Stimulated activated effector memory CD8-positive, alpha-beta T cell treated with anti-CD3 and anti-CD28 coated beads, Interleukin-12 subunit alpha, Interleukin-12 subunit beta, amount 100 ng/mL, for 72 hours (primary cell): ENCODE results near the gene PET117.
"Not testable (repeated sequence)": the region's sequence is repeated elsewhere in the genome, so short reads cannot be mapped to it uniquely, and the experiment has no call there.

ENCODE experiments used
- ATAC-seq: fragments of 150-1000 bp; cut with Tn5 transposase; 2 replicates; pipeline ENCODE4 v1.10.0; 2021
- DNase-seq, 2 donors: peaks; one replicate each; pipeline ENCODE4 v3.0.0; 2021 to 2022; ENCODE audit warnings: low spot score in 2 of 2
- H3K27ac Mint-ChIP-seq: one replicate; pipeline ENCODE4 v1.8.0; 2022; ENCODE audit warnings: mild to moderate bottlenecking, mixed read lengths
- H3K36me3 Mint-ChIP-seq: one replicate; pipeline ENCODE4 v1.8.0; 2022; ENCODE audit warnings: mild to moderate bottlenecking, mixed read lengths
- H3K4me1 Mint-ChIP-seq: one replicate; pipeline ENCODE4 v1.8.0; 2022; ENCODE audit warnings: mixed read lengths
- H3K4me3 Mint-ChIP-seq: one replicate; pipeline ENCODE4 v1.8.0; 2022; ENCODE audit warnings: mild to moderate bottlenecking, mixed read lengths
- H3K9me3 Mint-ChIP-seq: one replicate; pipeline ENCODE4 v1.8.0; 2022; ENCODE audit warnings: mixed read lengths

Gene PET117

GRCh38 chr20:18138266-18138582 is 561 bp downstream of the PET117 start:
- H3K4me3 Mint-ChIP-seq, result peak overlapping the region; percentile 67
- DNase-seq (no peak), ATAC-seq (peak; percentile 0)
- peaks cover 28% of the 10 kb centered on the region for H3K36me3 Mint-ChIP-seq
- peaks cover 18% of the 10 kb centered on the region for H3K4me1 Mint-ChIP-seq
- no peaks in the 10 kb centered on the region for H3K9me3 Mint-ChIP-seq
- H3K27ac Mint-ChIP-seq, result peak overlapping the region; percentile 94

- DNase-seq (no peak), ATAC-seq (no peak)
- H3K4me3 Mint-ChIP-seq, result peak overlapping the region; percentile 67
- peak overlapping the region; percentile 94 for H3K27ac Mint-ChIP-seq
- H3K36me3 Mint-ChIP-seq, result peaks cover 35% of the 10 kb centered on the region
- H3K4me1 Mint-ChIP-seq, result peaks cover 18% of the 10 kb centered on the region
- no peaks in the 10 kb centered on the region for H3K9me3 Mint-ChIP-seq
Measured at GRCh38 chr20:18138639-18139583, 1.2 kb downstream of the PET117 start.

- peaks cover 18% of the 10 kb centered on the region for H3K4me1 Mint-ChIP-seq
- peak overlapping the region; percentile 94 for H3K27ac Mint-ChIP-seq
- no peak for ATAC-seq
- H3K9me3 Mint-ChIP-seq, result no peaks in the 10 kb centered on the region
- peaks cover 44% of the 10 kb centered on the region for H3K36me3 Mint-ChIP-seq
- peak overlapping the region; percentile 67 for H3K4me3 Mint-ChIP-seq
- no peak for DNase-seq
Measured at GRCh38 chr20:18139832-18140231, 2.2 kb downstream of the PET117 start.

- H3K4me3 Mint-ChIP-seq, result no peak overlapping the region
- peaks cover 6% of the 10 kb centered on the region for H3K4me1 Mint-ChIP-seq
- no peaks in the 10 kb centered on the region for H3K9me3 Mint-ChIP-seq
- no peak overlapping the region for H3K27ac Mint-ChIP-seq
- peaks cover 48% of the 10 kb centered on the region for H3K36me3 Mint-ChIP-seq
- no peak for ATAC-seq
- DNase-seq, result no peak
Measured at GRCh38 chr20:18144541-18145099, 7.0 kb downstream of the PET117 start.

- Mint-ChIP-seq H3K36me3 (peaks cover 58% of the 10 kb centered on the region), H3K4me1 (no peaks in the 10 kb centered on the region), H3K4me3 (no peak overlapping the region), H3K9me3 (no peaks in the 10 kb centered on the region), H3K27ac (no peak overlapping the region)
- ATAC-seq, result no peak
- DNase-seq, result no peak
Measured at GRCh38 chr20:18154342-18154741, 16.7 kb downstream of the PET117 start.

GRCh38 chr20:18156045-18156444 is 18.4 kb downstream of the PET117 start:
- Mint-ChIP-seq H3K9me3 (no peaks in the 10 kb centered on the region), H3K4me3 (no peak overlapping the region), H3K36me3 (peaks cover 58% of the 10 kb centered on the region), H3K27ac (no peak overlapping the region), H3K4me1 (no peaks in the 10 kb centered on the region)
- DNase-seq (no peak), ATAC-seq (no peak)

GRCh38 chr20:18164356-18164755 is 26.7 kb downstream of the PET117 start:
- peak; percentile 53 for ATAC-seq
- no peak for DNase-seq
- H3K4me3 Mint-ChIP-seq, result no peak overlapping the region

GRCh38 chr20:18165553-18165952 is 27.9 kb downstream of the PET117 start:
- H3K4me1 Mint-ChIP-seq, result peaks cover 45% of the 10 kb centered on the region
- DNase-seq (no peak), ATAC-seq (peak; percentile 44)
- no peak overlapping the region for H3K4me3 Mint-ChIP-seq
- peak overlapping the region; percentile 72 for H3K27ac Mint-ChIP-seq
- peaks cover 68% of the 10 kb centered on the region for H3K36me3 Mint-ChIP-seq
- H3K9me3 Mint-ChIP-seq, result no peaks in the 10 kb centered on the region

More at GRCh38 chr20:18164356-18164755, 26.7 kb downstream of the PET117 start:
- Mint-ChIP-seq H3K27ac (no peak overlapping the region), H3K36me3 (peaks cover 74% of the 10 kb centered on the region), H3K4me1 (peaks cover 45% of the 10 kb centered on the region), H3K9me3 (no peaks in the 10 kb centered on the region)

GRCh38 chr20:18166241-18166881 is 28.7 kb downstream of the PET117 start:
- Mint-ChIP-seq H3K9me3 (no peaks in the 10 kb centered on the region), H3K4me3 (no peak overlapping the region), H3K27ac (peak overlapping the region; percentile 72), H3K4me1 (peaks cover 45% of the 10 kb centered on the region), H3K36me3 (peaks cover 64% of the 10 kb centered on the region)
- DNase-seq (no peak), ATAC-seq (no peak)

GRCh38 chr20:18166950-18167349 is 29.3 kb downstream of the PET117 start:
- DNase-seq (no peak), ATAC-seq (no peak)
- Mint-ChIP-seq H3K4me1 (peaks cover 45% of the 10 kb centered on the region), H3K4me3 (no peak overlapping the region), H3K36me3 (peaks cover 58% of the 10 kb centered on the region), H3K9me3 (no peaks in the 10 kb centered on the region), H3K27ac (peak overlapping the region; percentile 72)

- no peaks in the 10 kb centered on the region for H3K9me3 Mint-ChIP-seq
- H3K36me3 Mint-ChIP-seq, result peaks cover 44% of the 10 kb centered on the region
- peaks cover 22% of the 10 kb centered on the region for H3K4me1 Mint-ChIP-seq
- no peak for ATAC-seq
- no peak overlapping the region for H3K4me3 Mint-ChIP-seq
- no peak overlapping the region for H3K27ac Mint-ChIP-seq
- no peak for DNase-seq
Measured at GRCh38 chr20:18172379-18172778, 34.7 kb downstream of the PET117 start.

GRCh38 chr20:18174906-18175683 is 37.4 kb downstream of the PET117 start:
- Mint-ChIP-seq H3K4me3 (no peak overlapping the region), H3K9me3 (no peaks in the 10 kb centered on the region), H3K27ac (peak overlapping the region; percentile 73), H3K4me1 (peaks cover 13% of the 10 kb centered on the region), H3K36me3 (peaks cover 29% of the 10 kb centered on the region)
- ATAC-seq, result no peak
- no peak for DNase-seq

- ATAC-seq (no peak), DNase-seq (no peak)
- peaks cover 13% of the 10 kb centered on the region for H3K4me1 Mint-ChIP-seq
- no peaks in the 10 kb centered on the region for H3K9me3 Mint-ChIP-seq
- peaks cover 32% of the 10 kb centered on the region for H3K36me3 Mint-ChIP-seq
- peak overlapping the region; percentile 1 for H3K27ac Mint-ChIP-seq
- no peak overlapping the region for H3K4me3 Mint-ChIP-seq
Measured at GRCh38 chr20:18176318-18176785, 38.7 kb downstream of the PET117 start.

GRCh38 chr20:18180366-18180765 is 42.7 kb downstream of the PET117 start:
- not testable (repeated sequence) for DNase-seq, H3K4me3 Mint-ChIP-seq, H3K4me1 Mint-ChIP-seq, H3K9me3 Mint-ChIP-seq, ATAC-seq, H3K27ac Mint-ChIP-seq
- H3K36me3 Mint-ChIP-seq, result peaks cover 51% of the 10 kb centered on the region

- Mint-ChIP-seq H3K9me3 (no peaks in the 10 kb centered on the region), H3K36me3 (peaks cover 51% of the 10 kb centered on the region), H3K4me1 (peaks cover 7% of the 10 kb centered on the region), H3K27ac (no peak overlapping the region), H3K4me3 (no peak overlapping the region)
- ATAC-seq (no peak), DNase-seq (no peak)
Measured at GRCh38 chr20:18180815-18181214, 43.2 kb downstream of the PET117 start.
